Right lung (tissue), 10 donors: ENCODE measurements around the gene ASPG. TPM values are rescaled to one million over a fixed set of nuclear protein-coding genes. Genes with fewer than 3 reads are reported as not detected.

Source experiments
- DNase-seq, 2 donors: peaks; one replicate each; pipeline ENCODE4 v3.0.0-alpha.2; 2013
- long read RNA-seq, 8 donors: transcript quantifications; one replicate each; lab custom pipeline, GENCODE V29; 2026
- polyA plus RNA-seq, 5 donors: library from polyadenylated mRNA; unstranded; fragments of 120-200 nt; gene quantifications; one replicate each; pipeline versions ENCODE4 v1.2.1 to v1.2.3, GENCODE V29; 2013; ENCODE audit warnings: inconsistent platforms in 1 of 5, low replicate concordance in 1 of 5; ENCODE audit not compliant: insufficient read length in 5 of 5, insufficient read depth in 1 of 5

ASPG gene
- 10 to 100 TPM in 3 of 5 donors, 1 to 10 TPM in 2; 8.3 to 27.2 (median 15.8) TPM for polyA plus RNA-seq
- long read RNA-seq, donor 1, full-length matches to known transcripts = 9 of 9 reads
- long read RNA-seq, donor 1, partial matches to known transcripts = 0 of 9 reads
- long read RNA-seq, donor 1, other reads (novel, unspliced or antisense) = 0 of 9 reads
- long read RNA-seq, donor 2 = 0 reads
- long read RNA-seq, donor 3 = 0 reads
- long read RNA-seq, donor 4, full-length matches to known transcripts = 1 of 1 reads
- long read RNA-seq, donor 4, partial matches to known transcripts = 0 of 1 reads
- long read RNA-seq, donor 4, other reads (novel, unspliced or antisense) = 0 of 1 reads
- long read RNA-seq, donor 5, partial matches to known transcripts = 0 of 3 reads
- long read RNA-seq, donor 5, other reads (novel, unspliced or antisense) = 0 of 3 reads
- long read RNA-seq, donor 6, full-length matches to known transcripts = 4 of 4 reads
- long read RNA-seq, donor 6, partial matches to known transcripts = 0 of 4 reads
- long read RNA-seq, donor 6, other reads (novel, unspliced or antisense) = 0 of 4 reads
- long read RNA-seq, donor 7, partial matches to known transcripts = 0 of 1 reads
- long read RNA-seq, donor 7, other reads (novel, unspliced or antisense) = 0 of 1 reads
- long read RNA-seq, donor 8, partial matches to known transcripts = 0 of 1 reads
- long read RNA-seq, donor 8, other reads (novel, unspliced or antisense) = 0 of 1 reads

DNA sequence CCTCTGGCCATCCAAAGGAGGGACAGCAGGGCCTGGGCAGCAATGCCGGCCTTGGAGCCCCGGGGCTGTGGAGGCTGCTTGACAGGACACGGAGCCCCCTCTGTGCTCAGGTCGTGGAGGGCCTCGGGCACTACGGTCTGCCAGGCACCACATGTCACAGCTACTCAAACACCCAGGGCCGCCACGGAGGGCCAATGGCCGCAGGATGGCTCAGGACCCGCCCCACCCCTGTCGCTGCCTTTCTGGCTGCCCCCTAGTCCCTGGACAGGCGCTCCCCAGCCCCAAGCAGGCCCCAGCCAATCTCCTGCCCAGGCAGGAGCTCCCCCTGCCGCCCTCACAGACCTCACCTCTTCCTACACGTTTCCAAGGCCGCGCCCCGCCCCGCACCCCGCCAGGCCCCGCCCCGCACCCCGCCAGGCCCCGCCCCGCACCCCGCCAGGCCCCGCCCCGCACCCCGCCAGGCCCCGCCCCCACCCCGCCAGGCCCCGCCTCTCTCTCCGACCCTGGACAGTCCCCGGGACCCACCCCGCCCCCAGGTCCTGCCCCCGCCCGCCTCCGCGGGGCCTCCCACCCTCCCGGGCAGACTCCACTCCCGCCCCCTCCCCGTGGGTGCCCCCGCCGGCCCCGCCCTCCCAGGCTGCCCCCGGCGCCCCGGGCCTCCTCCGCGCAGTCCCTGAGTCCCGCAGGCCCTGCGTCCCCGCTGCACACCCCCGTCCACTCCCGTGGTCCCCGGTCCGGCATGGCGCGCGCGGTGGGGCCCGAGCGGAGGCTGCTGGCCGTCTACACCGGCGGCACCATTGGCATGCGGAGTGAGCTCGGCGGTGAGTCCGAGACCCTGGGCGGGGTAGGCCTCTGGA lies at the start of gene ASPG:
Gene ASPG (plus strand): TSS at position 669 of the 857 bp plus-strand sequence. CDS start 71 bp downstream, at position 740.
- no peak for DNase-seq

- DNase-seq = no peak
Measured at GRCh38 chr14:104036212-104036611, 49.3 kb upstream of the ASPG start.

DNA sequence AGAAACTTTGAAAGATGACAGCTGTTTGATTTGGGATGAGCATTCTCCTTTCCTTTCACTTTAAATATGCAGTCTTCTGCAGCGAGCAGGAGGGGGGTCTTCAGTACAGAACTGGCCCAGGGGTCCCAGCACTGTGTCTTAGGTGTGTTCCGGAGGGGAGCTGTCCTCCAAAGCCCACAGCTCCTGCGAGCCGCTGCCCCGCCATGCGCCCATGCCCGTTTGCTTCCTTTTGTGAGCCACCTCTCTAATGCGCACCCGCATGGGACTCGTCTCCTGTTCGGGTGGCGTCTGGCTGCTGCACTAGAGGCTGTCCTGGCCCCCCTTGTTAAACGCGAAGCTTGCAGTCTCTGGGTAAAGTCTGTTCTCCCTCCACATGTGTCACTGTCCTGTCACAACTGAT lies 48.4 kb upstream of the ASPG start:
- DNase-seq = no peak

DNA sequence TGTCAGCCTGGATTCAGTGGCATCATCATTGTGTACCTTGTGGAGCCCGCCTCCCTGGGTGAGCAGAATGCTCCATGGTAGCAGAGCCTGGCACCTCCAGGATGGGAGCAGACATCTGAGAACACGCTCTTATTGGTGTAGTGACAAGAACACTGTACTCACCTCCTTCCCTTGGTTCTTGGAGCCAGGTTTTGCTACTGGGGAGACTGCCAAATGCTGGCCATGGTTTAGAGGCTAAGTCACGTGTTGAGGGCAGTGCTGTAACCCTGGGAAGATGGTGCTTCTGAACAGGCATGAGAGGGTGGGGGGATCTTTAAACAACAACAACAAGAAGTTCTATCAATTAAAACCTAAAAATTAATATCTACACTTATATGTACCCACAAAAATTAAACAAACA lies 47.6 kb upstream of the ASPG start:
- DNase-seq = no peak

- DNase-seq = no peak
Measured at GRCh38 chr14:104039214-104039613, 46.3 kb upstream of the ASPG start.

DNA sequence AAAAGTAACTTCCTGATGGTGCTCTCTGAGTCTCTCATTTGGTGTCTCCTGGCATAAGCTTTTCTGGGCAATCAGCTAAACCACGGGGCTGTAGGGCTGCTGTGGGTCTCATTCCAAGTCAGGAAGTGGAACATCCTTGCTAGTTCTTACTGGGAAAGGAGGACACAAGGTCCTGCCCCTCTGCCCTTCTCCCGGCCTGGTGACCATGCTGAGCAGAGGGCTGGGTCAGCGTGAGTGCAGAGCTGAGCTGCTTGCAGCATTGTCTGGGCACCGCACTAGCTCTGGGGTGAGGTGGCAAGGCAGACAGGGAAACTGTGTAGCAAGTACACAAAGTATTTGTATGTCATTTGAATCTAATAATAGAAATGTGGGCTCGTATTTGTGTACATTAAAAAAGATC lies 45.0 kb upstream of the ASPG start:
- no peak for DNase-seq

GRCh38 chr14:104041430-104042104 lies 43.9 kb upstream of the ASPG start:
- no peak for DNase-seq

DNA sequence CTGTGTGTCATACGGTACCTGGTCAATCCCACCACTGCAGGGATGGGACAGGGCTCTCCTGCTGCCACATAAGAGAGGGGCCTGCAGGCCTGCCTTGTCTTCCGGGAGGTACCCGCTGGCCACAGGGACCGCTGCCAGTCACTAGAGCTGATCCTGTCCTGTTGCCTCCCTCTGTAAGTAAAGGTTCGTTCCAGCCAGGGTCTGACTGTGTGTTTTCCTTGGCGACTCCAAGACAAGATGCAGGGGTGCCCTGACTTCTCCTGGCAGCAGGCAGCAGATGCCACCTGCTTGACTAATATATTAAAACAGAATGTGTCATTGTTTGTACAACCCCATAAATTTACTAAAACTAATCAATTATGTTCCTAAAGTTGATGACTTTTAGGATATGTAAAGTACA lies 41.5 kb upstream of the ASPG start:
- no peak for DNase-seq

- no peak for DNase-seq
Measured at GRCh38 chr14:104047761-104048160, 37.7 kb upstream of the ASPG start.

- no peak for DNase-seq
Measured at GRCh38 chr14:104048758-104049507, 36.6 kb upstream of the ASPG start.

GRCh38 chr14:104049576-104050240 lies 35.8 kb upstream of the ASPG start:
- DNase-seq = no peak

- no peak for DNase-seq
Measured at GRCh38 chr14:104051092-104051813, 34.2 kb upstream of the ASPG start.

DNA sequence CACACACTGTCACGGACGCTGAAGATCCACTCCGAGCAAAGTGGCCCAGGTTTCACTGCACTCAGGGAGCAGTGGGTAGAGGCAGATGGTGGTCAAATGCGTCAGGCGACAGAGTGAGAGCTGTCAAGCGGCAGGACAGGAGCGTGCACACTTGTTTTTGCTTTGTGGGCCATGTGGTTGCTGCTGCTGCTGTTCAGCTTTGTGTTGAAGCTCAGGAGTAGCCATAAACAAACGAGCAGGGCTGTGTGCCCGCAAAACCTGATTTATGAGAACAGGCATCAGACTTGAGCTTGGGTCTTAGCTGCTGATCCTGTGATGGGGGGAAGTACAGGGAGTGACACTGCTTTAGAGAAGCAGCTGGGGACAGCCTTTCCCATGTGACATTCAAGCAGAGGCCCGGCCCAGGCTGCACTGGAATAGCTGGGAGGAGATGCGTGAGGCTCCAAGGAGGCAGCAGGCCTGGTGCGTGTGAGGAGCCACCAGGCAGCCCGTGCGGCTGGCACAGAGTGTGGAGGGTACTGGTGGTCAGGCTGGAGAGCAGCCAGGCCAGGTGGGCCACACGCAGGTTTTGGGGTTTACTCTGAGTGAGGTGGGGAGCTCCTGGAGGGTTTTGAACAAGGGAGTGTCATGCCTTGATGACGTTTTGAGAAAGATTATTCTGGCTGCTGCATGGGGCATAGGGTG lies 31.1 kb upstream of the ASPG start:
- DNase-seq = no peak

GRCh38 chr14:104062281-104062680 lies 23.2 kb upstream of the ASPG start:
- DNase-seq = no peak

GRCh38 chr14:104064003-104064402 lies 21.5 kb upstream of the ASPG start:
- no peak for DNase-seq

DNA sequence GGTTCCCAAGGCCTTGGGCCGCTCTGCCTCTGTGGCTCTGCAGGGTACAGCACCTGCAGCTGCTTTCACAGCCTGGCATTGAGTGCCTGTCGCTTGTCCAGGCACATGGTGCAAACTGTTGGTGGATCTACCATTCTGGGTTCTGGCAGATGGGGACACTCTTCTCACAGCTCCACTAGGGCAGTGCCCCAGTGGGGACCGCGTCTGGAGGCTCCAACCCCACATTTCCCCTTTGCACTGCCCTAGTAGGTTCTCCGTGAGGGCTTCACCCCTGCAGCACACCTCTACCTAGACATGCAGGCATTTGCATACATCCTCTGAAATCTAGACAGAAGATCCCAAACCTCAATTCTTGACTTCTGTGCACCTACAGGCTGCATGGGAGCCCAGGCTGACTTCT lies 19.2 kb upstream of the ASPG start:
- no peak for DNase-seq

- DNase-seq = no peak
Measured at GRCh38 chr14:104066719-104067295, 18.7 kb upstream of the ASPG start.

- DNase-seq = no peak
Measured at GRCh38 chr14:104069541-104069940, 16.0 kb upstream of the ASPG start.

GRCh38 chr14:104072586-104072985 lies 12.9 kb upstream of the ASPG start:
- no peak for DNase-seq
